ENCODE results near the gene MGST1. TPM values are rescaled to one million over a fixed set of nuclear protein-coding genes. Genes with fewer than 3 reads are reported as not detected.

The MGST1 gene
- total RNA-seq, 4 donors from 2014 or later: 620 to 1,650 (median 943) TPM

DNA sequence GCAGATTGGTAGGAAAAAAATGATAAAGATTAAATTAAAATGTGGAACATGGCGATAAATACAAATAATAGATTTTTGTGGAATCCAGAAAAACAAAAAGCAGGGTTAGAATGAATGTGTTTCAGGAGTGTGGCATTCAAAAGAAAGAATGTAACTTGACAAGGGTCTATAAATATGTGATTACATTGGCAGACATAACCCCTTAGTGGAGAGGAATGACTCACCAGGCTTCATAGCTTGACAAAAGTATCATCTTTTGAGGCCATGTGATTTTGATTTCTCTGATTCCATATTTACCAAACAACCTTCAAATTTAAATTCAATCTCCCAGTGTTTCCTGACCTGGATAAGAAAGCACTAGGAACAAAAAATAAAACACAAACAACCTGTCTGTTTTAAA is 24.4 kb upstream of the MGST1 start:
- TF ChIP-seq, protein P1, sequence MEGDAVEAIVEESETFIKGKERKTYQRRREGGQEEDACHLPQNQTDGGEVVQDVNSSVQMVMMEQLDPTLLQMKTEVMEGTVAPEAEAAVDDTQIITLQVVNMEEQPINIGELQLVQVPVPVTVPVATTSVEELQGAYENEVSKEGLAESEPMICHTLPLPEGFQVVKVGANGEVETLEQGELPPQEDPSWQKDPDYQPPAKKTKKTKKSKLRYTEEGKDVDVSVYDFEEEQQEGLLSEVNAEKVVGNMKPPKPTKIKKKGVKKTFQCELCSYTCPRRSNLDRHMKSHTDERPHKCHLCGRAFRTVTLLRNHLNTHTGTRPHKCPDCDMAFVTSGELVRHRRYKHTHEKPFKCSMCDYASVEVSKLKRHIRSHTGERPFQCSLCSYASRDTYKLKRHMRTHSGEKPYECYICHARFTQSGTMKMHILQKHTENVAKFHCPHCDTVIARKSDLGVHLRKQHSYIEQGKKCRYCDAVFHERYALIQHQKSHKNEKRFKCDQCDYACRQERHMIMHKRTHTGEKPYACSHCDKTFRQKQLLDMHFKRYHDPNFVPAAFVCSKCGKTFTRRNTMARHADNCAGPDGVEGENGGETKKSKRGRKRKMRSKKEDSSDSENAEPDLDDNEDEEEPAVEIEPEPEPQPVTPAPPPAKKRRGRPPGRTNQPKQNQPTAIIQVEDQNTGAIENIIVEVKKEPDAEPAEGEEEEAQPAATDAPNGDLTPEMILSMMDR (IDR thresholded peaks at IDR 0.05; ENCODE audit: low read depth): no peak

DNA sequence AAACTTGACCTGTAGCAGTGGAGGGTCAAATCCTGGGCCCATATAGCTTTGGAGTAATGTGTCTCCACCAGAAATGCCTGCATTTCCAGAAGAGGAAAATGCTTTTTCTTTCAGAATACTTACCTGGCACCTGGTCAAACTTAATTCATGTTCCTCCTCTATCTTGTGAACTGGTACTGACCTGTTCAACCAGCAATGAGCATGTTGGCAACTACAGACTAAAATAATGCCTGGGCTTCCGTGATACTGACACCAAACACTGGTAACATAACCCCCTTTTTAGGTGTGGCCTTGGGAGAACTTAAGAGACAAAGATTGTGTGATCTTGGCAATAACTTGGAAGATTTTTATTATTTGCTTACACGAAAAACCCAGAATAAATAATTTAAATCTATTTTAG is 23.8 kb upstream of the MGST1 start:
- TF ChIP-seq, protein P1 (IDR thresholded peaks at IDR 0.05; ENCODE audit: low read depth): no peak

DNA sequence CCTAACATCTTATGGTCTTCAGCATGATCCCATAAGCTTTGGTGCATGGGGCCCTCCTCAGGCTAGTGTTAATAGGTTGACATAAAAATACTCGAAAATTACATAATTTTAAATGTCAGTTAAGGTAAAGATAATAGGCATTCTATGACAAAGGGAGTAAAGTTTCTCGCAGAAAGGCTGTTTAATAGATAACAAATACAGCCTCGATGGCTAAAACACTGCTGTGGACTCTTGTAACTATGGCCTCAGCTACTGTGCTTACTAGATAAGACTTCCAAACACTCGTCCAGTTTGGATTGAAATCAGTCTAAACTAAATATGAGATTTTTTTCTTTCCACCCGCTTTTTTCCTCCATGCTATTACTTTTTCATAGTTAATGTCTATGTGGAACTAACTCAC is 23.2 kb upstream of the MGST1 start:
- TF ChIP-seq, protein P1 (IDR thresholded peaks at IDR 0.05; ENCODE audit: low read depth): no peak

DNA sequence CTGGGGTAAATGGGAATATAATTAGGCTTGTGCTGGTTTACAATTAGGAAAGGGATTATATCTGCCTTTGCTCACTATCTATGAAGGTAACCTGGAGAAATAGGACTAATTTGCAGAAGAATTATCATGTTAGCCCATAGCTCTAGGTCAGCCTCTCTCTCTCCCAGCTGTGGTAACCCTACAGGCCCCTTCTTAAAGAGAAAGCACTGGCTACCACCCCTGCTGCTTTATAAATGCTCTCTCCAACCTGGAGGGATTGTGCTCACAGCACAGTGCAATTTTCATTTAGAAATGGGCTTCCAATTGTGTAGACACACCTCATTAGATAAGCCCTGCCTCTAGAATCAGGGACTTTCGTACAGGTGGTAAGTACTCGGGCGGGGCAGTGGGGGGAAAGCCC is 22.7 kb upstream of the MGST1 start:
- TF ChIP-seq, protein P1 (IDR thresholded peaks at IDR 0.05; ENCODE audit: low read depth): no peak

DNA sequence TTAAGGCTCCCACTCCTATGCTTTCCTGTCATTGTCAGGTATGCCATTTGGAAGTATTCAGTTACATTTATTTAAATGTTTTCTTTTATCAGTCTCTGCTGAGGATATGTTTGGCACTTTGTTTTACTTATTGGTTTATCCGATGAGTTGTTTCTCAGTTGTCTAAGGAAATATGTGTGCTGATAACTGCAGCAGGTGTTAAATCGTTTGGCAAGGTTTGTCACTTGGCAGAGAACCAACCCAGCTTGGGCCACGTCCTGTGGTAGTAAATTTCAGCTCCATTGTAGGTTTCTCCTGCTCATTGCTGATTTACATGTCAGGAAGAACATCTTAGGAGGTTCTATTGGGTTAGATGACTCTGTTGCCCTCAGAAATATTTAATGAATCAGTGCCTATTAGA is 22.0 kb upstream of the MGST1 start:
- TF ChIP-seq, protein P1 (IDR thresholded peaks at IDR 0.05; ENCODE audit: low read depth): no peak

DNA sequence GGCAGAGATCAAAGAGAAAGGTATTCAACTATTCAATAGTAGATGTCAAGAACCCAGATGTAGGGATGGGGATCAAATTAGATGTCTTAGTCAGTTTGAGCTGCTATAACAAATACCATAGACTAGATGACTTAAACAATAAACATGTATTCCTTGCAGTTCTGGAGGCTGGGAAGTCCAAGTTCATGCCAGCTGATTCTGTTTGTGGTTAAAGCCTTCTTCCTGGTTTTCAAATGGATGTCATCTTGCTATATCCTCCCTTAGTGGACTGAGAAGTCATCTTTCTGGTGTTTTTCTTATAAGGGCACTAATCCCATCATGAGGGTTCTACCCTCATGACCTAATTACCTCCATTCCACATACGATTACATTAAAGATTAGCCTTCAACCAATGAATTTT is 19.5 kb upstream of the MGST1 start:
- TF ChIP-seq, protein P1 (IDR thresholded peaks at IDR 0.05; ENCODE audit: low read depth): no peak

DNA sequence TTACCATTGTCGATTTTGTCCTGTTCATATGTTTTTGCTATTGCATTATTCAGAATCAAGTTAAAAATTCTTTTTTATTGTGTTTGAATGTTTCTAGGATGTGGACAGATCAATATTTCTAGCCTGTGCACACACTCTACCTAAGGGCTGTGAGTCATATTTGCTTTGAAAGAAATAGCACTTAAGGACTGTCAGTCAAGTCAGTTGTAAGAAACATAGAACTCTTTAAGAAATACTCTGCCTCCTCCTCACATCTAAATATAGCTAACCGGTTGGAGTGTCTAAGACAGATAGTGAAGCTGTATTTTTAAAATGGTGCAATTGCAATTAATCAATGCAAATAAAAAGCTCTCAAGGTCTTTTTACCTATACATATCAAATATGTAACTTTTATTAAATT is 17.9 kb upstream of the MGST1 start:
- TF ChIP-seq, protein P1 (IDR thresholded peaks at IDR 0.05; ENCODE audit: low read depth): no peak

Measured in subcutaneous adipose tissue (tissue), 4 donors.